ENCODE measurements around the gene RNF17.
"Not testable (repeated sequence)": the region's sequence is repeated elsewhere in the genome, so short reads cannot be mapped to it uniquely, and the experiment has no call there.

RNF17 gene

DNA sequence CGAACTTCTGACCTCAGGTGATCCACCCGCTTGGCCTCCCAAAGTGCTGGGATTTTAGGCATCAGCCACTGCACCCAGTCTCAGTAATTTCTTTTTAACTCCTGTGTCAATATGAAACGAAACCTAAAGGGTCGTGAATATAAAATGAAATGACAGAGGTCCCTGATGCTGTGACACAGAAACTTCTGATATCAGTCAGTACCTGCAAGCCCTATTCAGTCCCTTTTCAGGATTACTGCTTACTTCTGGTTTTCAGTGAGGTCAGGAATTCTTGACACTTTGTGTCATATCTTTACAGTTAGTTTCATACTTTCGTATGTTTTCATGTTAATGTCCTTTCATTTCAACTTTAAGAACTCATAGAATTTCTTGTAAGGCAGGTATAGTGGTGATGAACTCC lies 58.7 kb downstream of the RNF17 start:
- no peaks in the 10 kb centered on the region for H3K27me3 ChIP-seq (replicated peaks; ENCODE audit: control insufficient read depth, insufficient read depth, low read length)
- H3K9ac ChIP-seq (ENCODE audit: low read length) = no peak overlapping the region
- no peak overlapping the region for H3K4me3 ChIP-seq (ENCODE audit: low read length)
- no peaks in the 10 kb centered on the region for H3K36me3 ChIP-seq (ENCODE audit: control insufficient read depth, insufficient read depth, low read length, severe bottlenecking)
- no peaks in the 10 kb centered on the region for H3K4me1 ChIP-seq (ENCODE audit: control insufficient read depth, insufficient read depth, low read length)
- DNase-seq (ENCODE audit: low read depth) = no peak
- peaks cover 22% of the 10 kb centered on the region for H3K9me3 ChIP-seq (ENCODE audit: control insufficient read depth, low read length)

DNA sequence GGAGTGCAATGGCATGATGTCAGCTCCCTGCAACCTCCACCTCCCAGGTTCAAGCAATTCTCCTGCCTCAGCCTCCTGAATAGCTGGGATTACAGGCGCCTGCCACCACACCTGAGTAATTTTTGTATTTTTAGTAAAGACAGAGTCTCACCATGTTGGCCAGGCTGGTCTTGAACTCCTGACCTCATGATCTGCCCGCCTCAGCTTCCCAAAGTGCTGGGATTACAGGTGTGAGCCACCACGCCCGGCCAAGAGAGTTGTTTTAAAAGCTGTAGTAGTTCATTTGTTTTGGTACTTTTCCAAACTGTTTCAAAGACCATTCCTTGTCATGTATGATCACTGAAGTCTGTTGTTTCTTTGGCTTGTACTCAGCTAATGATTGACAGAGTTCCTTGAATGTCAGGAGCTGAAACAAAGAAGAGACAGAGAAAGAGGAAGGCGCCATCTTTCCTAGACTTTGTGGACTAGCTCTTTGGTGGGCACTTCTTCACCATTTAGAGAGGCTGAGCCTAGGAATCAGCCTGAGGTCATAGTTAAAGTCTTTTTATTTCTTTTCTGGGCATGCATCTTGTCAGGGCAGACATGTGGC lies 59.2 kb downstream of the RNF17 start:
- not testable (repeated sequence) for H3K27me3 ChIP-seq (replicated peaks; ENCODE audit: control insufficient read depth, insufficient read depth, low read length); H3K4me3 ChIP-seq (ENCODE audit: low read length); H3K36me3 ChIP-seq (ENCODE audit: control insufficient read depth, insufficient read depth, low read length, severe bottlenecking); DNase-seq (ENCODE audit: low read depth); H3K4me1 ChIP-seq (ENCODE audit: control insufficient read depth, insufficient read depth, low read length); H3K9ac ChIP-seq (ENCODE audit: low read length)
- H3K9me3 ChIP-seq (ENCODE audit: control insufficient read depth, low read length) = peaks cover 20% of the 10 kb centered on the region

- H3K27me3 ChIP-seq (replicated peaks; ENCODE audit: control insufficient read depth, insufficient read depth, low read length) = no peaks in the 10 kb centered on the region
- no peaks in the 10 kb centered on the region for H3K36me3 ChIP-seq (ENCODE audit: control insufficient read depth, insufficient read depth, low read length, severe bottlenecking)
- H3K9ac ChIP-seq (ENCODE audit: low read length) = no peak overlapping the region
- H3K4me3 ChIP-seq (ENCODE audit: low read length) = no peak overlapping the region
- no peaks in the 10 kb centered on the region for H3K4me1 ChIP-seq (ENCODE audit: control insufficient read depth, insufficient read depth, low read length)
- H3K9me3 ChIP-seq (ENCODE audit: control insufficient read depth, low read length) = no peaks in the 10 kb centered on the region
- peak; percentile 9 for DNase-seq (ENCODE audit: low read depth)
These were observed 63.8 kb downstream of the RNF17 start for GRCh38 chr13:24827799-24828198.

- no peaks in the 10 kb centered on the region for H3K9me3 ChIP-seq (ENCODE audit: control insufficient read depth, low read length)
- no peaks in the 10 kb centered on the region for H3K4me1 ChIP-seq (ENCODE audit: control insufficient read depth, insufficient read depth, low read length)
- H3K4me3 ChIP-seq (ENCODE audit: low read length) = no peak overlapping the region
- no peak for DNase-seq (ENCODE audit: low read depth)
- H3K9ac ChIP-seq (ENCODE audit: low read length) = no peak overlapping the region
- H3K36me3 ChIP-seq (ENCODE audit: control insufficient read depth, insufficient read depth, low read length, severe bottlenecking) = no peaks in the 10 kb centered on the region
- H3K27me3 ChIP-seq (replicated peaks; ENCODE audit: control insufficient read depth, insufficient read depth, low read length) = peaks cover 8% of the 10 kb centered on the region
These were observed 71.0 kb downstream of the RNF17 start for GRCh38 chr13:24834902-24835510.

DNA sequence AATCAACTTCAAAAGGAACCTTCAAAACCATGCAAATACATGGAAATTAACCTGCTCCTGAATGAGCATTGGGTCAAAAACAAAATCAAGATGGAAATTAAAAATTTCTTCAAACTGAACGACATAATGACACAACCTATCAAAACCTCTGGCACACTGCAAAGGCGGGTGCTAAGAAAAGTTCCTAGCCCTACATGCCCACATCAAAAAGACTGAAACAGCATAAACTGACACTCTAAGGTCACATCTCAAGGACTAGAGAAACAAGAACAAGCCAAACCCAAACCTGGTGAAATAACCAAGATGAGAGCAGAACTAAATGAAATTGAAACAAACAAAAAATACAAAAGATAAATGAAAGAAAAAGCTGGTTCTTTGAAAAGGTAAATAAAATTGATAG lies 73.6 kb downstream of the RNF17 start:
- H3K4me1 ChIP-seq (ENCODE audit: control insufficient read depth, insufficient read depth, low read length); H3K27me3 ChIP-seq (replicated peaks; ENCODE audit: control insufficient read depth, insufficient read depth, low read length); H3K9ac ChIP-seq (ENCODE audit: low read length); H3K9me3 ChIP-seq (ENCODE audit: control insufficient read depth, low read length); H3K4me3 ChIP-seq (ENCODE audit: low read length); DNase-seq (ENCODE audit: low read depth); H3K36me3 ChIP-seq (ENCODE audit: control insufficient read depth, insufficient read depth, low read length, severe bottlenecking): not testable (repeated sequence)

DNA sequence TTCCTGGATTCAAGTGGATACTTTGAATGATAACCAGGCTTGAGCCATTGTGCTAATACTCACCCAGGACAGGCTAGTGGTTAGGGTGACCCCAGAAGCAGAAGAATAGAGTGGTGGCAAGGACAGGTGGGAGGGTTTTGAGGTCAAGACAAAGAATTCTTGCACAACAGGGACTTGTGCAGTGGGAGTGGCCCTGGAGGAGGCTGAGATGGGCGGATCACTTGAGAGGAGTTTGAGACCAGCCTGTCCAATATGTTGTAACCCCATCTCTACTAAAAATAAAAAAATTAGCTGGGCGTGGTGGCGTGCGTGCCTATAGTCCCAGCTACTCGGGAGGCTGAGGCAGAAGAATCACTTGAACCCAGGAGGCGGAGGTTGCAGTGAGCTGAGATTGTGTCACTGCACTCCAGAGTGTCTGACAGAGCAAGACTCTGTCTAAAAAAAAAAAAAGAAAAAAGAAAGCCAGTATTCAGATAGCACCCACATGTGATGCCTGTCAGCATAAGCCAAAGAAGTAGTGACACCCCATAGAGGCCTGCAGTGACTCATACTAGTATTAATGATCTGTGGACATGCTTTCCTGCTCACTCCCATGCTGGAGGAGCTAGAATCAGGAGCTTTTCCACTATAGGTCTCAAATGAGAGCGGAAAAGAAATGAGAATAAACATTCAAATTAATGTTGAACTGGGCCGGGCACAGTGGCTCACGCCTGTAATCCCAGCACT lies 78.7 kb downstream of the RNF17 start:
- no peak overlapping the region for H3K9ac ChIP-seq (ENCODE audit: low read length)
- DNase-seq (ENCODE audit: low read depth) = peak; percentile 10
- H3K4me3 ChIP-seq (ENCODE audit: low read length) = no peak overlapping the region
- H3K4me1 ChIP-seq (ENCODE audit: control insufficient read depth, insufficient read depth, low read length) = no peaks in the 10 kb centered on the region
- H3K27me3 ChIP-seq (replicated peaks; ENCODE audit: control insufficient read depth, insufficient read depth, low read length) = no peaks in the 10 kb centered on the region
- H3K36me3 ChIP-seq (ENCODE audit: control insufficient read depth, insufficient read depth, low read length, severe bottlenecking) = no peaks in the 10 kb centered on the region
- H3K9me3 ChIP-seq (ENCODE audit: control insufficient read depth, low read length) = no peaks in the 10 kb centered on the region

- no peak overlapping the region for H3K4me3 ChIP-seq (ENCODE audit: low read length)
These were observed 87.6 kb downstream of the RNF17 start for GRCh38 chr13:24851546-24851945.

GRCh38 chr13:24854311-24854710 lies 90.3 kb downstream of the RNF17 start:
- Histone ChIP-seq H3K9ac (ENCODE audit: low read length) (no peak overlapping the region), H3K36me3 (ENCODE audit: control insufficient read depth, insufficient read depth, low read length, severe bottlenecking) (no peaks in the 10 kb centered on the region), H3K4me1 (ENCODE audit: control insufficient read depth, insufficient read depth, low read length) (peaks cover 23% of the 10 kb centered on the region), H3K9me3 (ENCODE audit: control insufficient read depth, low read length) (no peaks in the 10 kb centered on the region), H3K27me3 (replicated peaks; ENCODE audit: control insufficient read depth, insufficient read depth, low read length) (no peaks in the 10 kb centered on the region), H3K4me3 (ENCODE audit: low read length) (no peak overlapping the region)
- DNase-seq (ENCODE audit: low read depth) = peak; percentile 81

More at GRCh38 chr13:24851546-24851945, 87.6 kb downstream of the RNF17 start:
- H3K4me1 ChIP-seq (ENCODE audit: control insufficient read depth, insufficient read depth, low read length) = peaks cover 23% of the 10 kb centered on the region
- DNase-seq (ENCODE audit: low read depth) = peak; percentile 79
- no peaks in the 10 kb centered on the region for H3K36me3 ChIP-seq (ENCODE audit: control insufficient read depth, insufficient read depth, low read length, severe bottlenecking)
- H3K9me3 ChIP-seq (ENCODE audit: control insufficient read depth, low read length) = no peaks in the 10 kb centered on the region
- no peaks in the 10 kb centered on the region for H3K27me3 ChIP-seq (replicated peaks; ENCODE audit: control insufficient read depth, insufficient read depth, low read length)
- H3K9ac ChIP-seq (ENCODE audit: low read length) = no peak overlapping the region

DNA sequence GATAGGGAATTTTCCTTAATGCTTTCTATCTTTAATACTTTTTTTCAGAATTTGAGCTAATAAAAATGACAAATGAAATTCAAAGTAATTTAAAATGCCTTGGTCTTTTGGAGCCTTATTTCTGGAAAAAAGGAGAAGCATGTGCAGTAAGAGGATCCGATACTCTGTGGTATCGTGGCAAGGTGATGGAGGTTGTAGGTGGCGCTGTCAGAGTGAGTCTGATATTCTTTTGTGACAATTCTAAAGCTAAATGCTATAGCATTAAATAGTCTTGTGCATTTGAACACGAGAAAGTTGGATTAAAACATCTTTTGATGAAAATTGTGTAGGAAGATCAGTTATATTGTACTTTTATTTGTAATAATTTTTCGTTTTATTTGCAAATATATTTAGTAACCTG lies 95.0 kb downstream of the RNF17 start:
- Histone ChIP-seq H3K36me3 (ENCODE audit: control insufficient read depth, insufficient read depth, low read length, severe bottlenecking) (no peaks in the 10 kb centered on the region), H3K9me3 (ENCODE audit: control insufficient read depth, low read length) (no peaks in the 10 kb centered on the region), H3K9ac (ENCODE audit: low read length) (no peak overlapping the region), H3K4me3 (ENCODE audit: low read length) (no peak overlapping the region), H3K27me3 (replicated peaks; ENCODE audit: control insufficient read depth, insufficient read depth, low read length) (peaks cover 4% of the 10 kb centered on the region), H3K4me1 (ENCODE audit: control insufficient read depth, insufficient read depth, low read length) (peaks cover 8% of the 10 kb centered on the region)
- no peak for DNase-seq (ENCODE audit: low read depth)

- no peaks in the 10 kb centered on the region for H3K4me1 ChIP-seq (ENCODE audit: control insufficient read depth, insufficient read depth, low read length)
- no peak overlapping the region for H3K9ac ChIP-seq (ENCODE audit: low read length)
- H3K27me3 ChIP-seq (replicated peaks; ENCODE audit: control insufficient read depth, insufficient read depth, low read length) = peaks cover 4% of the 10 kb centered on the region
- H3K4me3 ChIP-seq (ENCODE audit: low read length) = no peak overlapping the region
- DNase-seq (ENCODE audit: low read depth) = no peak
- H3K36me3 ChIP-seq (ENCODE audit: control insufficient read depth, insufficient read depth, low read length, severe bottlenecking) = no peaks in the 10 kb centered on the region
- H3K9me3 ChIP-seq (ENCODE audit: control insufficient read depth, low read length) = no peaks in the 10 kb centered on the region
These were observed 96.8 kb downstream of the RNF17 start for GRCh38 chr13:24860770-24861169.

DNA sequence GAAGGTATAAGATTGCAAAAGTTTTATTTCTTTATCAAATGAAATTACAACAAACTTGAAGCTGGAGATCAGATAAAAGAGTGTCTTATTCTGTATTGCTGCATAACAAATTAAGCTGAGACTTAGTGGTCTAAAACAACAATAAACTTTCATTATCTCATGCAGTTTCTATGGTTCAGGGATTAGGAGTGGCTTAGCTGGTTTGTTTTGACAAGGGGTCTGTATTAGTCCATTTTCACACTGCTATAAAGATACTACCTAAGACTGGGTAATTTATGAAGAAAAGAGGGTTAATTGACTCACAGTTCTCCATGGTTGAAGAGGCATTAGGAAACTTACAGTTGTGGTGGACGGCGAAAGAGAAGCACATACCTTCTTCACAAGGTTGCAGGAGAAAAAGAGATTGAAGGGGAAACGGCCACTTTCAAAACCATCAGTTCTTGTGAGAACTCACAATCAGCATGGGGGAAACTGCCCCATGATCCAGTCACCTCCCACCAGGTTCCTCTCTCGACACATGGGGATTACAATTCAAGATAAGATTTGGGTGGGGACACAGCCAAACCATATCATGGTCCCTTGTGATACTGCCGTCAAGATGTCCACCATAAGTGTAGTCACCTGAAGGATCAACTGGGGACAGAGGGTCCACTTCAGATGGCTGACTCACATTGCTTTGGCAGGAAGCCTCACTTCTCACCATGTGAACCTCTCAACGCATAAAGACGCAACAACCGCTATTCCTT lies 97.8 kb downstream of the RNF17 start:
- H3K27me3 ChIP-seq (replicated peaks; ENCODE audit: control insufficient read depth, insufficient read depth, low read length) = peaks cover 4% of the 10 kb centered on the region
- no peaks in the 10 kb centered on the region for H3K9me3 ChIP-seq (ENCODE audit: control insufficient read depth, low read length)
- H3K4me3 ChIP-seq (ENCODE audit: low read length) = no peak overlapping the region
- no peak for DNase-seq (ENCODE audit: low read depth)
- no peaks in the 10 kb centered on the region for H3K36me3 ChIP-seq (ENCODE audit: control insufficient read depth, insufficient read depth, low read length, severe bottlenecking)
- no peak overlapping the region for H3K9ac ChIP-seq (ENCODE audit: low read length)
- no peaks in the 10 kb centered on the region for H3K4me1 ChIP-seq (ENCODE audit: control insufficient read depth, insufficient read depth, low read length)

Data from adipocyte (in vitro differentiated cells).